ENCODE measurements around the gene KRTAP4-1.
"Not testable (repeated sequence)": the region's sequence is repeated elsewhere in the genome, so short reads cannot be mapped to it uniquely, and the experiment has no call there.

Gene KRTAP4-1

GRCh38 chr17:41149652-41149985 lies 35.1 kb downstream of the KRTAP4-1 start, which contains the start of gene KRTAP4-5:
KRTAP4-5 (minus strand) TSS chr17:41149825; CDS start chr17:41149767, 58 bp downstream.
- H3K4me3 ChIP-seq (ENCODE audit: severe bottlenecking): no peak within 1 kb of the TSS
- ATAC-seq (ENCODE audit: low read depth) (no peak), DNase-seq (ENCODE audit: low spot score) (no peak)
- H3K27ac ChIP-seq (ENCODE audit: poor library complexity, severe bottlenecking): no peak within 1 kb of the TSS
- H3K27me3 ChIP-seq (ENCODE audit: insufficient read depth, poor library complexity, severe bottlenecking): no peaks in the 10 kb centered on the region
- H3K9me3 ChIP-seq (ENCODE audit: severe bottlenecking): no peaks in the 10 kb centered on the region
- H3K4me1 ChIP-seq (ENCODE audit: insufficient read depth, poor library complexity, severe bottlenecking): peaks cover 8% of the 10 kb centered on the region
- TF ChIP-seq CTCF (IDR thresholded peaks at IDR 0.05; ENCODE audit: poor library complexity, severe bottlenecking): no peak
- no peaks in the 10 kb centered on the region for H3K36me3 ChIP-seq (ENCODE audit: low read depth)

- H3K27me3 ChIP-seq (ENCODE audit: insufficient read depth, poor library complexity, severe bottlenecking); H3K4me1 ChIP-seq (ENCODE audit: insufficient read depth, poor library complexity, severe bottlenecking); ATAC-seq (ENCODE audit: low read depth); H3K4me3 ChIP-seq (ENCODE audit: severe bottlenecking); DNase-seq (ENCODE audit: low spot score); H3K9me3 ChIP-seq (ENCODE audit: severe bottlenecking); H3K36me3 ChIP-seq (ENCODE audit: low read depth); H3K27ac ChIP-seq (ENCODE audit: poor library complexity, severe bottlenecking): not testable (repeated sequence)
Measured at GRCh38 chr17:41148971-41149651, 35.6 kb downstream of the KRTAP4-1 start.

GRCh38 chr17:41147531-41148204 lies 37.0 kb downstream of the KRTAP4-1 start:
- Histone ChIP-seq H3K36me3 (ENCODE audit: low read depth) (no peaks in the 10 kb centered on the region), H3K27me3 (ENCODE audit: insufficient read depth, poor library complexity, severe bottlenecking) (no peaks in the 10 kb centered on the region), H3K9me3 (ENCODE audit: severe bottlenecking) (no peaks in the 10 kb centered on the region), H3K4me3 (ENCODE audit: severe bottlenecking) (no peak overlapping the region), H3K4me1 (ENCODE audit: insufficient read depth, poor library complexity, severe bottlenecking) (peaks cover 8% of the 10 kb centered on the region), H3K27ac (ENCODE audit: poor library complexity, severe bottlenecking) (no peak overlapping the region)
- no peak for TF ChIP-seq CTCF (IDR thresholded peaks at IDR 0.05; ENCODE audit: poor library complexity, severe bottlenecking)
- DNase-seq (ENCODE audit: low spot score): no peak
- ATAC-seq (ENCODE audit: low read depth): no peak

- DNase-seq (ENCODE audit: low spot score) (no peak), ATAC-seq (ENCODE audit: low read depth) (no peak)
- Histone ChIP-seq H3K36me3 (ENCODE audit: low read depth) (no peaks in the 10 kb centered on the region), H3K27me3 (ENCODE audit: insufficient read depth, poor library complexity, severe bottlenecking) (no peaks in the 10 kb centered on the region), H3K4me1 (ENCODE audit: insufficient read depth, poor library complexity, severe bottlenecking) (peaks cover 2% of the 10 kb centered on the region), H3K9me3 (ENCODE audit: severe bottlenecking) (peaks cover 2% of the 10 kb centered on the region), H3K27ac (ENCODE audit: poor library complexity, severe bottlenecking) (no peak overlapping the region), H3K4me3 (ENCODE audit: severe bottlenecking) (no peak overlapping the region)
- TF ChIP-seq CTCF (IDR thresholded peaks at IDR 0.05; ENCODE audit: poor library complexity, severe bottlenecking): no peak
Measured at GRCh38 chr17:41145261-41145660, 39.5 kb downstream of the KRTAP4-1 start.

GRCh38 chr17:41144846-41145245 lies 39.9 kb downstream of the KRTAP4-1 start:
- DNase-seq (ENCODE audit: low spot score) (no peak), ATAC-seq (ENCODE audit: low read depth) (no peak)
- Histone ChIP-seq H3K36me3 (ENCODE audit: low read depth) (no peaks in the 10 kb centered on the region), H3K4me3 (ENCODE audit: severe bottlenecking) (no peak overlapping the region), H3K27me3 (ENCODE audit: insufficient read depth, poor library complexity, severe bottlenecking) (no peaks in the 10 kb centered on the region), H3K4me1 (ENCODE audit: insufficient read depth, poor library complexity, severe bottlenecking) (peaks cover 2% of the 10 kb centered on the region), H3K27ac (ENCODE audit: poor library complexity, severe bottlenecking) (no peak overlapping the region), H3K9me3 (ENCODE audit: severe bottlenecking) (peaks cover 3% of the 10 kb centered on the region)
- no peak for TF ChIP-seq CTCF (IDR thresholded peaks at IDR 0.05; ENCODE audit: poor library complexity, severe bottlenecking)

Data from RWPE2 (cell line).